ENCODE measurements around the gene GAS7.

The GAS7 gene

DNA sequence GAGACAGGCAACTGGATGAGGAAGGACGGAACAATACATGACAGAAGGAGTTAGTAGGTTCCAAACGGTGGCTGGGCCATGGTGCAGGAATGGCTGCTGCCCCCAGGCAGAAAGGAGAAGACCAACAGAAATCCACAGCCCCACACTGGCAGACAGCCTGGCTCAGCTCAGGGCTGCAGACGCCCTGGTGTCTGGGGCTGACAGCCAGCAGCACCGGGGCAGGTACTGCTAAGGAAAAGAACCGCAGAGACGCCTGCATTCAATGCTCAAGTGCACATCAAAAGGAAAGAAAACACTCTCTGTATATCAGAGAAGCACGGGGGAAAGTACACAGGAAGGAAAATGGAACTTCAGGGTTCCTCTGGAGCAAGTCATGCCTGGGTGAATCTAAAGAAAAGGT, 53.4 kb downstream of the GAS7 start:
- TF ChIP-seq, protein P1, sequence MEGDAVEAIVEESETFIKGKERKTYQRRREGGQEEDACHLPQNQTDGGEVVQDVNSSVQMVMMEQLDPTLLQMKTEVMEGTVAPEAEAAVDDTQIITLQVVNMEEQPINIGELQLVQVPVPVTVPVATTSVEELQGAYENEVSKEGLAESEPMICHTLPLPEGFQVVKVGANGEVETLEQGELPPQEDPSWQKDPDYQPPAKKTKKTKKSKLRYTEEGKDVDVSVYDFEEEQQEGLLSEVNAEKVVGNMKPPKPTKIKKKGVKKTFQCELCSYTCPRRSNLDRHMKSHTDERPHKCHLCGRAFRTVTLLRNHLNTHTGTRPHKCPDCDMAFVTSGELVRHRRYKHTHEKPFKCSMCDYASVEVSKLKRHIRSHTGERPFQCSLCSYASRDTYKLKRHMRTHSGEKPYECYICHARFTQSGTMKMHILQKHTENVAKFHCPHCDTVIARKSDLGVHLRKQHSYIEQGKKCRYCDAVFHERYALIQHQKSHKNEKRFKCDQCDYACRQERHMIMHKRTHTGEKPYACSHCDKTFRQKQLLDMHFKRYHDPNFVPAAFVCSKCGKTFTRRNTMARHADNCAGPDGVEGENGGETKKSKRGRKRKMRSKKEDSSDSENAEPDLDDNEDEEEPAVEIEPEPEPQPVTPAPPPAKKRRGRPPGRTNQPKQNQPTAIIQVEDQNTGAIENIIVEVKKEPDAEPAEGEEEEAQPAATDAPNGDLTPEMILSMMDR (IDR thresholded peaks at IDR 0.05; ENCODE audit: extremely low read depth, missing control alignments) = no peak
- no peak for DNase-seq (ENCODE audit: low spot score)

DNA sequence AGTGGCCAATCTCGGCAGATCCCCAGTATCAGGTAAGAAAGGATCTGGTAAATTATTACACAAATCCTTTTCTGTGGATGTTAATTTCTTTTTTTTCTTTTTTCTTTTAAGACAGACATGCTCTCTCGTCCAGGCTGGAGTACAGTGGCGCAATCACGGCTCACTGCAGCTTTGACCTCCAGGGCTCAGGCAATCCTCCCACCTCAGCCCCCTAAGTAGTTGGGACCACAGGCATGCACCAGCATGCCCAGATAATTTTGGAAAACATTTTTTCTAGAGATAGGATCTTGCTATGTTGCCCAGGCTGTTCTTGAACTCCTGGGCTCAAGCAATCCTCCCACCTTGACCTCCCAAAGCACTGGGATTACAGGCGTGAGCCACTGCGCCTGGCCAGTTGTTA, 54.0 kb downstream of the GAS7 start:
- no peak for DNase-seq (ENCODE audit: low spot score)
- TF ChIP-seq, protein P1 (IDR thresholded peaks at IDR 0.05; ENCODE audit: extremely low read depth, missing control alignments) = no peak

DNA sequence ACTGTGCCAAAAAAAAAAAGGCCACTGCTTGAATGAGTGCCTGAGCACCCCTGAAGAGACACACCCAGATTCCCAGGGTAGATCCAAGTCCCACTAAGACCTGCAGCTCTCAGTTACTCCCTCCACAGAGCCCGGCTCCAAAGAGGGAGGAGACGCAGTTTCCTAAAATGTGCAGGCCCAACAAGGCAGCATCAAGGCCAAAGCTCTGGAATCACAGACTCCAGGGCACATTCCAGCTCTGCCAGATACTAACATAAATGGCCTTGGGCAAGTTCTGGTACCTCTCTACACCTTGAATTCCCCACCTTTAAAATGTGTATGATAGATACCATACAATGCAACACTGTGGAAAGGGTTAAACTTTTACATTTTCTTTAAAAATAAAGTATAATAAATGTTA, 57.0 kb downstream of the GAS7 start:
- TF ChIP-seq, protein P1 (IDR thresholded peaks at IDR 0.05; ENCODE audit: extremely low read depth, missing control alignments) = no peak
- no peak for DNase-seq (ENCODE audit: low spot score)

DNA sequence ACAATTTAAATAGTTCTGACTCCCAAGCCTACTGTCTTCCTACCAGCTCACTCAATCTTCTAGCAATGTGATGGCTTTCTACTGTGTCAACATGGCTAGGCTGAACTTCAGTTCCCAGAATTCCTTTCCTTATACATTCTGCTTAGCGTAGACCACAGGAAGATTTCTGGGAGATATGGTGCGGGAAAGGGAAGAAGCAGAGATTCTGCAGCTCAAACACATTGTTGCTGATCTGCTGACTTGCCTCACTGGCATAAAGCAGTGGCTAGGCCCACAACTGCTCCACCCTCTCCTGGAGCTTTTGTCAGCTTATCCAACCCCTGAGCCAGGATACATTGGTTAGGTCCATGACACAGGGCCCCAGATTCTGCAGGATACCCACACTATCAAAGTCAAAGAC, 58.8 kb downstream of the GAS7 start:
- TF ChIP-seq, protein P1 (IDR thresholded peaks at IDR 0.05; ENCODE audit: extremely low read depth, missing control alignments) = no peak
- no peak for DNase-seq (ENCODE audit: low spot score)

DNA sequence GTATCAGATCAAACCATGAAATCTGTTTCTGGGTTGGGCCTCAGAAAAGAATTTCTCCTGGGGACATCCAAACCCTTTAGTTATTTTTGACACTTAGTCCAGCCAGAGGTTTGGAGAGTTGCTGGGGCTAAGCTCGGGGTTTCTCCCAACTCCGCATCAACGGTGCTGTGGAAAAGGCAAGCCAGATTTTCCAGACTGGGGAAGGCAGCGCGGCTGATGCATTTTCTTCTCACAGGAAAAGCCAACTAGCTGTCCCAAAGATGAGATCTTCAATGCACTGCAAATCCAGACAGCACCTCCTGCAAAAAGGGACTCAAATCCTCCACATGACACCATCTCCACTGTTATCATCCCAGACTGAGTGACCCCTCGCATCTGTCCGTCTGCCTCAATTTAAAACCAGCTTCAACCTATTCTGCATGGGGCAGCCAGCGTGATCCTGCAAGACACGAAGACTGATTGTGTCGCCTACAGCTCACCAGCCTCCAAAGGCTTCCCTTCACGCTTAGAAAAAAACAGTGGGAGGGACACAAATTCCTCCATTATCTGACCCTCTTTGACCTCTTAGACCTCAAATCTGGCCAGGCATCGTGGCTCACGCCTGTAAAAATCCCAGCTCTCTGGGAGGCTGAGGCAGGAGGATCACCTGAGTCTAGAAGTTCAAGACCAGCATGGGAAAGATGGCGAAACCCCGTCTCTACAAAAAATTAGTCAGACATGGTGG, 62.0 kb downstream of the GAS7 start:
- DNase-seq (ENCODE audit: low spot score) = no peak
- TF ChIP-seq, protein P1 (IDR thresholded peaks at IDR 0.05; ENCODE audit: extremely low read depth, missing control alignments) = no peak

DNA sequence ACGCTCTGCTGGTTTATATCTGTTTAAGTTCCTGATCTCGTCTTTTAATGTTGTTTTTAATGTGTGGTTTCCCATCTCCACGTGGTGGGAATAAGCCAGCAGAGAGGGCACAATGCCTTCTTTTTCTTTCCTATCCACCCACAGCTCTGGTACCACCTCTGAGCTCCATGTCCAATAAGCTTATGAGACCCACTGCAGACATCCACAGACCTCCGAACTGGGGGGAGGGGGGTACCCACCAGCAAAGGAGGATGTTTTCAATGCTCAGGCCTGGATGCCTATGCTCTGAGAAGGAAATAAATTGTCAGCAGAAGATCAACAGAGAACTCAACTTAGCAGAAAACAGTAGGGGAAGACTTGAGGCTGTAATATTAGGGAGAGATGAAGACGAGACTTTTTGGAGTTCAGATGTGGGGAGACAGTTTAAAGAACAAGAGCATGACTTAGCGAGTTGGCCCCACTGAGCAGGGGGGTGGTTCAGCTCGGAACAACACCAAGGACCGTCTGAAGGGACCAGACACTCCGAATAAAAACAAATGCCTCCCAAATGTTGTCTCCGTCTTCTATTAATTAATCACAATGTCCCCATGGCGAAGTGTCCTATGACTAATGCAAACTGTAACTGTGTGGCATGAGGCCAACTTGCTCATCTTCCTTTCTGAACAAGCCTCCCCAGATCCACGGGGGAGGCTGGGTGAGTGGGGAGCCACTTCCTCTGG, 62.7 kb downstream of the GAS7 start:
- TF ChIP-seq, protein P1 (IDR thresholded peaks at IDR 0.05; ENCODE audit: extremely low read depth, missing control alignments) = no peak
- DNase-seq (ENCODE audit: low spot score) = no peak

DNA sequence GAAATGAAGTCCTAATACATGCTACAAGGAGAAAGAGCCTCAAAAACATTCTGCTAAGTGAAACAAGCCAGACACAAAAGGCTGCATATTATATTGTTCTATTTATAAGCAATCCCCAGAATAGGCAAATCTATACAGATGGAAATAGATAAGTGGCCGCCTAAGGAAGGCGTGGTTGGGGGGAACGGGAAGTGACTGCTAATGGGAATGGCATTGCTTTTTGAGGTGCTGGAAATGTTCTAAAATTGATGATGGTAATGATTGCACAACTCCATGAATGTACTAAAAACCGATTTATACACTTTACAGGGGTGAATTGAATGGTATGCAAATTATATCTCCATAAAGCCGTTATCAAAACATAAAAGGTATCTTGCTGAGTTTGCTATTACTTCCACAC, 67.7 kb downstream of the GAS7 start:
- TF ChIP-seq, protein P1 (IDR thresholded peaks at IDR 0.05; ENCODE audit: extremely low read depth, missing control alignments) = no peak
- no peak for DNase-seq (ENCODE audit: low spot score)

All from GM20000 (cell line).